Measurements from ENCODE around the gene TAF5L. TPM values are rescaled to one million over a fixed set of nuclear protein-coding genes. Genes with fewer than 3 reads are reported as not detected.

The TAF5L gene
- total RNA-seq, 1 experiment from 2014 or later: 36.3 TPM

GRCh38 chr1:229544587-229544986, 81.3 kb downstream of the TAF5L start:
- Mint-ChIP-seq H3K4me1 (ENCODE audit: low read depth, unreplicated experiment) (no peaks in the 10 kb centered on the region), H3K27ac (ENCODE audit: unreplicated experiment) (no peak overlapping the region), H3K9me3 (ENCODE audit: low read depth, unreplicated experiment) (no peaks in the 10 kb centered on the region), H3K36me3 (ENCODE audit: insufficient read depth, unreplicated experiment) (peaks cover 14% of the 10 kb centered on the region), H3K27me3 (ENCODE audit: unreplicated experiment) (no peaks in the 10 kb centered on the region), H3K4me3 (ENCODE audit: low read depth, unreplicated experiment) (no peak overlapping the region)
- CTCF ChIA-PET: no interaction called here
- no TSS peak for BruUV-seq (replicated peaks)
- no peak for DNase-seq
- no peak for TF ChIP-seq CTCF (IDR thresholded peaks at IDR 0.05; ENCODE audit: unreplicated experiment)
- intact Hi-C loops (cut with micrococcal nuclease; ENCODE audit: unreplicated experiment): no loop called here

Other genes starting within 250 kb of the TAF5L start
- 0.37 and 0.45 TPM in 2 replicates for gene ACTA1, start 192.0 kb downstream of the TAF5L start, total RNA-seq (2022)
- 45.2 and 50.9 TPM in 2 replicates for gene NUP133, start 117.8 kb downstream of the TAF5L start, total RNA-seq (2022)
- gene ABCB10, start 67.4 kb downstream of the TAF5L start, total RNA-seq (2022): 18.5 and 19.9 TPM in 2 replicates
- 25.2 and 25.7 TPM in 2 replicates for gene URB2, start 125 bp upstream of the TAF5L start, total RNA-seq (2022)

Data from Calu3 (cell line).